Mucosa of descending colon (tissue), 3 donors: ENCODE measurements around the gene EIPR1. TPM values are rescaled to one million over a fixed set of nuclear protein-coding genes. Genes with fewer than 3 reads are reported as not detected.

Source experiments
- ATAC-seq: fragments of 200-7000 bp; cut with Tn5 transposase; one replicate; pipeline ENCODE4 v1.9.1; 2020; ENCODE audit warnings: mild to moderate bottlenecking, moderate library complexity
- DNase-seq, 3 donors: peaks; one replicate each; pipeline ENCODE4 v3.0.0-alpha.2; 2020
- H3K36me3 ChIP-seq: fragments of 200-600 bp; one replicate; pipeline ENCODE4 v1.8.0; 2021; ENCODE audit warnings: low read depth, mild to moderate bottlenecking
- H3K4me1 ChIP-seq: fragments of 200-600 bp; one replicate; pipeline ENCODE4 v1.8.0; 2021; ENCODE audit warnings: low read depth, mild to moderate bottlenecking
- H3K4me3 ChIP-seq: fragments of 200-600 bp; one replicate; pipeline ENCODE4 v1.8.0; 2021; ENCODE audit warnings: mild to moderate bottlenecking
- H3K9me3 ChIP-seq: fragments of 200-600 bp; one replicate; pipeline ENCODE4 v1.8.0; 2021; ENCODE audit warnings: mild to moderate bottlenecking
- intact Hi-C, 2 donors: fragments of 100-400 bp; cut with DNase I in 1 of 2; cut with micrococcal nuclease in 1 of 2; formaldehyde crosslinking; loops; one replicate each; pipeline versions ENCODE4 v1.11.0 to v1.11.1; 2022; cut with DNase I, micrococcal nuclease
- total RNA-seq, 3 donors: library from RNA; stranded (reverse); fragmentation: NEBNext Ultra II Directional in 2 of 3; extraction: Animal tissue kit (Norgen Biotek cat#: 25700) in 2 of 3; gene quantifications; one replicate each; pipeline versions ENCODE4 v1.2.1 to v1.2.4, GENCODE V29; 2021 to 2023
- TF ChIP-seq, protein P1 (sequence below): fragments of 200-600 bp; IDR thresholded peaks from one replicate; pipeline ENCODE4 v1.8.0; 2022; ENCODE audit warnings: antibody characterized with exemption, mild to moderate bottlenecking
- donor health status: DM: no; HTN: no; CAD: no; lungs with moderate emphysema.
- donor health status: DM: no; HTN: no; CAD: no.
- donor health status: DM: no; HTN: yes; CAD: no.

EIPR1 gene
- total RNA-seq, 3 donors from 2014 or later, result 15.9 to 27.1 (median 25.0) TPM

DNA sequence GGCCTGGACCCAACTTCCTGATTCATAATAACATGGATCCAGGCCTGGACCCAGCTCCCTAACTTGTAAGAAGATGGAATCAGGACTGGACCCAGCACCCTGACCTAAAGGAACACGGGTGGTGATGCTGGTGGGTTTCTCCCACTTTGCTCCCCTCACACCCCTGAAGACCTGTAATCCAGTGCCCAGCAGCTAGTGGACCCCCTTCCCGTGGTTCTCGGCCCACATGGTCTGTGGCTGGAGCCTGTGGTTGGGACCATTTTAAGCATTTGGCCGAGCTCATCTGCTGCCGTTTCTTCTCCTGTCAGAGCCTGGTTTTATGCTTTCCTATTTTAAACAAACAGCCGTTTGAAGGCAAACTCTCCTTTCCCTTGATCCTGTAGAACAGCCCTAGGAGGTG is 232.8 kb downstream of the EIPR1 start:
- ATAC-seq (no peak), DNase-seq (no peak)
- intact Hi-C loops, result no loop called here
- Histone ChIP-seq H3K9me3 (no peaks in the 10 kb centered on the region), H3K36me3 (no peaks in the 10 kb centered on the region), H3K4me1 (no peaks in the 10 kb centered on the region), H3K4me3 (no peak overlapping the region)
- TF ChIP-seq, protein P1, sequence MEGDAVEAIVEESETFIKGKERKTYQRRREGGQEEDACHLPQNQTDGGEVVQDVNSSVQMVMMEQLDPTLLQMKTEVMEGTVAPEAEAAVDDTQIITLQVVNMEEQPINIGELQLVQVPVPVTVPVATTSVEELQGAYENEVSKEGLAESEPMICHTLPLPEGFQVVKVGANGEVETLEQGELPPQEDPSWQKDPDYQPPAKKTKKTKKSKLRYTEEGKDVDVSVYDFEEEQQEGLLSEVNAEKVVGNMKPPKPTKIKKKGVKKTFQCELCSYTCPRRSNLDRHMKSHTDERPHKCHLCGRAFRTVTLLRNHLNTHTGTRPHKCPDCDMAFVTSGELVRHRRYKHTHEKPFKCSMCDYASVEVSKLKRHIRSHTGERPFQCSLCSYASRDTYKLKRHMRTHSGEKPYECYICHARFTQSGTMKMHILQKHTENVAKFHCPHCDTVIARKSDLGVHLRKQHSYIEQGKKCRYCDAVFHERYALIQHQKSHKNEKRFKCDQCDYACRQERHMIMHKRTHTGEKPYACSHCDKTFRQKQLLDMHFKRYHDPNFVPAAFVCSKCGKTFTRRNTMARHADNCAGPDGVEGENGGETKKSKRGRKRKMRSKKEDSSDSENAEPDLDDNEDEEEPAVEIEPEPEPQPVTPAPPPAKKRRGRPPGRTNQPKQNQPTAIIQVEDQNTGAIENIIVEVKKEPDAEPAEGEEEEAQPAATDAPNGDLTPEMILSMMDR, result no peak

GRCh38 chr2:3143602-3144001 is 234.0 kb downstream of the EIPR1 start:
- no peaks in the 10 kb centered on the region for H3K4me1 ChIP-seq
- H3K36me3 ChIP-seq, result no peaks in the 10 kb centered on the region
- H3K4me3 ChIP-seq, result no peak overlapping the region
- DNase-seq, result no peak
- TF ChIP-seq, protein P1, result no peak
- no peak for ATAC-seq
- H3K9me3 ChIP-seq, result no peaks in the 10 kb centered on the region
- intact Hi-C loops, result no loop called here

DNA sequence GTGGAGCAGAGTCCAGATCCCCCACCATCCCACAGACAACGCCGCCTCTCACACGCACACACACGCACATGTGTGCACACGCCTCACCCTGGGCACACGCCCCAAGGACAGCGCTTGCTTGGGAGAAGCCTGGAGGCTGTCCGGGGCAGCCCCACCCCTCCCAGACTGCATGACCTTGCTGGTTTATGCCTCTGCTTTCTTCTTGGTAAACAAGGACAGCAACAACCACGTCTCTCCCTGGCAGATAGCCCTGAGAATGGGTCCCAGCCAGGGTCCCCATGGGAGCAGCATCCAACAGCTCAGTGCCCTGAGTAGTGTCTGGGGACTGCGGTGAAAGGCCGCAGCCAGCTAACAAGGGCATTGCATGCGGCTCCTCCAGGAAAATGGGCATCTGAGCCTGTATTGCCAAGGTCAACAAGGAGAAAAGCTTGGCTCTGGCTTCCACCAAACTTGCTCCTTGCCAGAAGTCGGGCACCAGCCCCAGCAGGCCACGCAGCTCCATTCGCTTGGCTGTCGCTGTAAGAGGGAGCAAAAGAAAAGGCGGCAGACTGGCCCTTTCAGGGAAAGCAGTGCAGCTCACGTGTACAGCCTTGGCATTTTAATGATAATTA is 234.6 kb downstream of the EIPR1 start:
- DNase-seq (no peak), ATAC-seq (no peak)

DNA sequence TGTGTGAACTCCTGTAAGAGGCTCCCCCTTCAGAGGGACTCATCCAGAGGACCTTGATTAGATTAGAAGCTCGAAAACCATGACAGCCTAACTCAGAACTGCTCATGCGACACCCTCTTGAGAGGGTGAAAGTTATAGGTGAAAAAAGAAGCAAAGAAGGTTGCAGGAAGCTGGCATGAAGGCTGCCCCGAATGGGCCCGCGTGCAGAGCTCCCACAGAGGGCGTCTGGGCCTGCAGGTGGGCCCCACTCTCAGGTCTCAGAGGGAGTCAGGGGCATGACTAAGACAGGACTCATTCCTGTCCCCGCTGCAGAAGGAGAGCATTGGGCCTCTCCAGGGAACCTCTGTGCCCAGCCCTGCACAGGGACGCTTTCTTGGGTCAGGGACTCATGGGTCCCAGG is 235.4 kb downstream of the EIPR1 start:
- TF ChIP-seq, protein P1, result no peak
- no peaks in the 10 kb centered on the region for H3K9me3 ChIP-seq
- H3K36me3 ChIP-seq, result no peaks in the 10 kb centered on the region
- no peak overlapping the region for H3K4me3 ChIP-seq
- intact Hi-C loops, result no loop called here
- ATAC-seq (no peak), DNase-seq (no peak)
- no peaks in the 10 kb centered on the region for H3K4me1 ChIP-seq

More for the DNA sequence above, 234.6 kb downstream of the EIPR1 start:
- H3K36me3 ChIP-seq, result no peaks in the 10 kb centered on the region
- H3K4me3 ChIP-seq, result no peak overlapping the region
- no peaks in the 10 kb centered on the region for H3K4me1 ChIP-seq
- TF ChIP-seq, protein P1, result no peak
- intact Hi-C loops, result no loop called here
- H3K9me3 ChIP-seq, result no peaks in the 10 kb centered on the region

- Histone ChIP-seq H3K9me3 (no peaks in the 10 kb centered on the region), H3K36me3 (no peaks in the 10 kb centered on the region), H3K4me3 (no peak overlapping the region), H3K4me1 (no peaks in the 10 kb centered on the region)
- DNase-seq (no peak), ATAC-seq (no peak)
- TF ChIP-seq, protein P1, result no peak
- intact Hi-C loops, result no loop called here
Measured at GRCh38 chr2:3141696-3142095, 235.9 kb downstream of the EIPR1 start.

GRCh38 chr2:3139906-3140305 is 237.7 kb downstream of the EIPR1 start:
- Histone ChIP-seq H3K36me3 (no peaks in the 10 kb centered on the region), H3K9me3 (no peaks in the 10 kb centered on the region), H3K4me1 (no peaks in the 10 kb centered on the region), H3K4me3 (no peak overlapping the region)
- TF ChIP-seq, protein P1, result no peak
- ATAC-seq (no peak), DNase-seq (no peak)
- intact Hi-C loops, result no loop called here
